CD14-positive monocyte (primary cell): ENCODE results near the gene ESYT1. TPM values are rescaled to one million over a fixed set of nuclear protein-coding genes. Genes with fewer than 3 reads are reported as not detected.

Experiments used
- DNase-seq, 3 donors: peaks; one replicate each; pipeline ENCODE4 v3.0.0-alpha.2; 2011 to 2022
- H2AFZ ChIP-seq: 2 replicates; pipeline ENCODE4 v1.6.0; 2012; ENCODE audit warnings: mild to moderate bottlenecking, low read depth, low read length, inconsistent platforms; ENCODE audit not compliant: insufficient read depth, poor library complexity, severe bottlenecking
- H3K27ac ChIP-seq, 2 donors: 1 replicate in 1 of 2; 2 replicates in 1 of 2; pipeline ENCODE4 v1.5.1; 2012 to 2013; ENCODE audit warnings: low read length in 2 of 2, control low read depth in 1 of 2, inconsistent platforms in 1 of 2, low read depth in 1 of 2, mild to moderate bottlenecking in 1 of 2
- H3K27me3 ChIP-seq, 2 donors: one replicate each; pipeline versions ENCODE4 v1.6.0 to v1.6.1; 2011 to 2013; ENCODE audit warnings: low read length in 2 of 2; ENCODE audit not compliant: control insufficient read depth in 2 of 2, insufficient read depth in 2 of 2
- H3K36me3 ChIP-seq, 2 donors: replicated peaks in 1 of 2; 1 replicate in 1 of 2; 2 replicates in 1 of 2; pipeline versions ENCODE4 v1.5.1 to v1.6.1; 2012 to 2013; ENCODE audit warnings: low read length in 2 of 2, control low read depth in 1 of 2, inconsistent platforms in 1 of 2, mild to moderate bottlenecking in 1 of 2; ENCODE audit not compliant: insufficient read depth in 2 of 2, control insufficient read depth in 1 of 2
- H3K4me1 ChIP-seq, 2 donors: 1 replicate in 1 of 2; 2 replicates in 1 of 2; pipeline versions ENCODE4 v1.5.1 to v1.6.1; 2012 to 2013; ENCODE audit warnings: low read length in 2 of 2, control low read depth in 1 of 2, inconsistent platforms in 1 of 2, mild to moderate bottlenecking in 1 of 2, moderate library complexity in 1 of 2; ENCODE audit not compliant: insufficient read depth in 2 of 2, control insufficient read depth in 1 of 2
- H3K4me2 ChIP-seq: replicated peaks from 2 replicates; pipeline ENCODE3; 2012; ENCODE audit warnings: low read length, moderate library complexity, mild to moderate bottlenecking; ENCODE audit not compliant: poor library complexity, severe bottlenecking; ENCODE audit errors: extremely low read depth
- H3K4me3 ChIP-seq, 3 experiments: fragments of 200-600 bp in 1 of 3; sonication (generic) in 1 of 3; replicated peaks in 1 of 3; 1 replicate in 2 of 3; 2 replicates in 1 of 3; pipeline ENCODE4 v1.5.1; 2011 to 2013; ENCODE audit warnings: low read length in 3 of 3, mild to moderate bottlenecking in 3 of 3, control low read depth in 2 of 3, low read depth in 2 of 3, inconsistent platforms in 1 of 3, moderate library complexity in 1 of 3
- H3K79me2 ChIP-seq: 2 replicates; pipeline ENCODE4 v1.6.0; 2012; ENCODE audit warnings: mild to moderate bottlenecking, control low read depth, inconsistent platforms, low read length, moderate library complexity; ENCODE audit not compliant: insufficient read depth
- H3K9ac ChIP-seq: 2 replicates; pipeline ENCODE4 v1.6.0; 2017; ENCODE audit warnings: low read length, mild to moderate bottlenecking; ENCODE audit not compliant: insufficient read depth, poor library complexity, severe bottlenecking
- H3K9me3 ChIP-seq, 2 donors: replicated peaks in 1 of 2; 1 replicate in 1 of 2; 2 replicates in 1 of 2; pipeline versions ENCODE4 v1.5.1 to v1.6.1; 2012 to 2013; ENCODE audit warnings: low read length in 2 of 2, control low read depth in 1 of 2; ENCODE audit not compliant: control insufficient read depth in 1 of 2, insufficient read depth in 1 of 2
- H4K20me1 ChIP-seq: 2 replicates; pipeline ENCODE4 v1.6.0; 2012; ENCODE audit warnings: mild to moderate bottlenecking, low read length, control low read depth, moderate library complexity; ENCODE audit not compliant: insufficient read depth
- H3K27ac Mint-ChIP-seq, 7 donors: one replicate each; pipeline ENCODE4 v1.8.0; 2020; ENCODE audit warnings: mild to moderate bottlenecking in 7 of 7, mixed read lengths in 7 of 7, moderate library complexity in 6 of 7, inconsistent platforms in 2 of 7
- H3K27me3 Mint-ChIP-seq, 3 donors: one replicate each; pipeline ENCODE4 v1.8.0; 2021 to 2022; ENCODE audit warnings: low read depth in 3 of 3, mild to moderate bottlenecking in 3 of 3, mixed read lengths in 3 of 3, moderate library complexity in 3 of 3, inconsistent platforms in 1 of 3
- H3K36me3 Mint-ChIP-seq, 2 donors: one replicate each; pipeline ENCODE4 v1.8.0; 2020; ENCODE audit warnings: mixed read lengths in 2 of 2, inconsistent platforms in 1 of 2, mild to moderate bottlenecking in 1 of 2
- H3K4me1 Mint-ChIP-seq: one replicate; pipeline ENCODE4 v1.8.0; 2020; ENCODE audit warnings: mild to moderate bottlenecking, mixed read lengths
- H3K4me3 Mint-ChIP-seq, 2 donors: one replicate each; pipeline ENCODE4 v1.8.0; 2020; ENCODE audit warnings: mild to moderate bottlenecking in 2 of 2, mixed read lengths in 2 of 2, moderate library complexity in 1 of 2
- H3K9me3 Mint-ChIP-seq, 7 donors: one replicate each; pipeline ENCODE4 v1.8.0; 2020 to 2022; ENCODE audit warnings: mixed read lengths in 7 of 7, mild to moderate bottlenecking in 6 of 7, moderate library complexity in 6 of 7, inconsistent platforms in 2 of 7
- CTCF ChIP-seq: fragments of 200-600 bp; IDR thresholded peaks from one replicate; pipeline ENCODE4 v1.8.0; 2022; ENCODE audit warnings: antibody characterized with exemption, mild to moderate bottlenecking
- WGBS: methylation state at CpG from one replicate; pipeline ENCODE4 v1.1.5; 2013; ENCODE audit warnings: missing lambda C conversion rate; ENCODE audit not compliant: insufficient coverage; 5-methylcytosine and 5-hydroxymethylcytosine counted together
- intact Hi-C, 2 donors: fragments of 100-400 bp; cut with micrococcal nuclease; formaldehyde crosslinking; loops; one replicate each; pipeline versions ENCODE4 v1.15.0 to v1.15.1; 2023
- polyA plus RNA-seq, 3 donors: library from polyadenylated mRNA; depleted of rRNA in 1 of 3; unstranded in 2 of 3; stranded (reverse) in 1 of 3; fragments of 300-500 nt in 2 of 3; fragments of >200 nt in 1 of 3; fragmentation: Illumina TruSeq in 2 of 3; gene quantifications; 1 replicate in 2 of 3; 2 replicates in 1 of 3; pipeline ENCODE4 v1.2.3, GENCODE V29; 2012 to 2021

The ESYT1 gene
- polyA plus RNA-seq, 3 donors = 74.2 to 81.1 (median 74.6) TPM

GRCh38 chr12:56192582-56192981 lies 64.5 kb downstream of the ESYT1 start:
- Histone ChIP-seq H4K20me1 (peaks cover 6% of the 10 kb centered on the region), H3K4me3 (no peak overlapping the region), H2AFZ (peak overlapping the region; percentile 18), H3K79me2 (peaks cover 16% of the 10 kb centered on the region), H3K4me2 (no peak overlapping the region), H3K9ac (no peak overlapping the region), H3K4me1 (peaks cover 23 to 27% of the 10 kb centered on the region in 2 donors), H3K36me3 (no peaks in the 10 kb centered on the region), H3K27me3 (no peaks in the 10 kb centered on the region), H3K9me3 (no peaks in the 10 kb centered on the region), H3K27ac (no peak overlapping the region)
- TF ChIP-seq CTCF = no peak
- Mint-ChIP-seq H3K4me1 (peaks cover 32% of the 10 kb centered on the region), H3K36me3 (no peaks in the 10 kb centered on the region), H3K27ac (no peak overlapping the region), H3K27me3 (no peaks in the 10 kb centered on the region), H3K4me3 (no peak overlapping the region), H3K9me3 (no peaks in the 10 kb centered on the region)
- intact Hi-C loops = loop anchor here (10.0 kb wide), 2 partner anchors 62 to 272 kb away; partner anchors contain the start of genes SPRYD4 (in 2 of the 2) and ANKRD52 (in 1 of the 2)
- DNase-seq = no peak

- H3K27me3 Mint-ChIP-seq = no peaks in the 10 kb centered on the region
- Histone ChIP-seq H3K27ac (no peak overlapping the region), H3K4me2 (no peak overlapping the region), H3K27me3 (no peaks in the 10 kb centered on the region), H2AFZ (peak overlapping the region; percentile 88), H3K9me3 (no peaks in the 10 kb centered on the region), H3K36me3 (no peaks in the 10 kb centered on the region), H3K79me2 (peaks cover 11% of the 10 kb centered on the region), H3K4me3 (no peak overlapping the region), H3K4me1 (peaks cover 18 to 22% of the 10 kb centered on the region in 2 donors), H3K9ac (no peak overlapping the region), H4K20me1 (peaks cover 1% of the 10 kb centered on the region)
- no peak overlapping the region for H3K4me3 Mint-ChIP-seq
- 80% methylated on average over 1 of the region's 1 CpG for WGBS
- no peaks in the 10 kb centered on the region for H3K36me3 Mint-ChIP-seq
- peak overlapping the region in 5 of 7 donors; percentile 6 to 78 (median 29) for H3K27ac Mint-ChIP-seq
- peak; percentile 70 to 87 (median 79) for DNase-seq
- H3K4me1 Mint-ChIP-seq = peaks cover 26% of the 10 kb centered on the region
- no peaks in the 10 kb centered on the region for H3K9me3 Mint-ChIP-seq
- intact Hi-C loops = loop anchor here (10.0 kb wide), 2 partner anchors 62 to 272 kb away; partner anchors contain the start of genes SPRYD4 (in 2 of the 2) and ANKRD52 (in 1 of the 2)
- TF ChIP-seq CTCF = peak; percentile 78
These were observed 65.0 kb downstream of the ESYT1 start for GRCh38 chr12:56193025-56193578.

Other genes starting within 250 kb of the ESYT1 start
- 10 to 100 TPM; 17.3 to 47.1 (median 39.5) TPM for gene PYM1, start 200.4 kb upstream of the ESYT1 start, polyA plus RNA-seq
- 10 to 100 TPM; 16.0 to 99.1 (median 21.4) TPM for gene DGKA, start 197.1 kb upstream of the ESYT1 start, polyA plus RNA-seq
- under 1 TPM; 0.37 to 0.54 (median 0.40) TPM for gene PMEL, start 162.2 kb upstream of the ESYT1 start, polyA plus RNA-seq
- gene CDK2, start 161.4 kb upstream of the ESYT1 start, polyA plus RNA-seq = 10 to 100 TPM in 1 of 3 donors, 1 to 10 TPM in 2; 4.1 to 11.8 (median 4.7) TPM
- gene RAB5B, start 154.2 kb upstream of the ESYT1 start, polyA plus RNA-seq = 10 to 100 TPM; 44.0 to 63.0 (median 48.5) TPM
- 10 to 100 TPM in 2 of 3 donors, 1 to 10 TPM in 1; 9.7 to 17.1 (median 14.4) TPM for gene SUOX, start 131.0 kb upstream of the ESYT1 start, polyA plus RNA-seq
- 1 to 10 TPM in 2 of 3 donors, under 1 TPM in 1; 0.09 to 4.9 (median 1.3) TPM for gene IKZF4, start 107.2 kb upstream of the ESYT1 start, polyA plus RNA-seq
- 100 to 1,000 TPM; 238 to 363 (median 286) TPM for gene RPS26, start 86.3 kb upstream of the ESYT1 start, polyA plus RNA-seq
- under 1 TPM in 1 of 3 donors, not detected in 2; 0.01 TPM for gene ERBB3, start 48.1 kb upstream of the ESYT1 start, polyA plus RNA-seq
- 10 to 100 TPM; 83.0 to 84.2 (median 83.0) TPM for gene PA2G4, start 23.7 kb upstream of the ESYT1 start, polyA plus RNA-seq
- gene RPL41, start 11.6 kb upstream of the ESYT1 start, polyA plus RNA-seq = 1,000 to 10,000 TPM; 2,986 to 5,048 (median 3,308) TPM
- gene ZC3H10, start 10.0 kb upstream of the ESYT1 start, polyA plus RNA-seq = 1 to 10 TPM; 1.7 to 3.1 (median 1.8) TPM
- gene MYL6B, start 24.3 kb downstream of the ESYT1 start, polyA plus RNA-seq = 1 to 10 TPM; 2.7 to 4.3 (median 4.1) TPM
- gene MYL6, start 30.1 kb downstream of the ESYT1 start, polyA plus RNA-seq = 1,000 to 10,000 TPM; 1,962 to 3,939 (median 3,189) TPM
- 10 to 100 TPM; 22.2 to 63.7 (median 43.5) TPM for gene SMARCC2, start 61.2 kb downstream of the ESYT1 start, polyA plus RNA-seq
- 10 to 100 TPM; 35.8 to 82.0 (median 45.7) TPM for gene RNF41, start 93.7 kb downstream of the ESYT1 start, polyA plus RNA-seq
- 10 to 100 TPM in 1 of 3 donors, 1 to 10 TPM in 2; 2.7 to 10.1 (median 3.2) TPM for gene NABP2, start 96.1 kb downstream of the ESYT1 start, polyA plus RNA-seq
- gene SLC39A5, start 101.8 kb downstream of the ESYT1 start, polyA plus RNA-seq = under 1 TPM in 2 of 3 donors, not detected in 1; 0.21 to 0.25 TPM
- 10 to 100 TPM in 1 of 3 donors, 1 to 10 TPM in 2; 1.5 to 12.4 (median 2.4) TPM for gene ANKRD52, start 130.1 kb downstream of the ESYT1 start, polyA plus RNA-seq
- 10 to 100 TPM in 1 of 3 donors, 1 to 10 TPM in 2; 1.7 to 13.5 (median 2.0) TPM for gene COQ10A, start 138.7 kb downstream of the ESYT1 start, polyA plus RNA-seq
- 100 to 1,000 TPM in 1 of 3 donors, 10 to 100 TPM in 2; 55.7 to 156 (median 86.1) TPM for gene CS, start 172.1 kb downstream of the ESYT1 start, polyA plus RNA-seq
- 100 to 1,000 TPM in 2 of 3 donors, 10 to 100 TPM in 1; 50.4 to 122 (median 121) TPM for gene CNPY2, start 187.7 kb downstream of the ESYT1 start, polyA plus RNA-seq
- gene PAN2, start 205.7 kb downstream of the ESYT1 start, polyA plus RNA-seq = 100 to 1,000 TPM in 1 of 3 donors, 10 to 100 TPM in 1, 1 to 10 TPM in 1; 8.8 to 120 (median 16.0) TPM
- 1 to 10 TPM; 1.0 to 4.8 (median 1.6) TPM for gene IL23A, start 210.6 kb downstream of the ESYT1 start, polyA plus RNA-seq
- 100 to 1,000 TPM; 109 to 251 (median 142) TPM for gene STAT2, start 231.8 kb downstream of the ESYT1 start, polyA plus RNA-seq
- gene APOF, start 234.6 kb downstream of the ESYT1 start, polyA plus RNA-seq = not detected